Calu3 (cell line): ENCODE results near the gene PIR. TPM values are rescaled to one million over a fixed set of nuclear protein-coding genes. Genes with fewer than 3 reads are reported as not detected.

ENCODE experiments used
- BruUV-seq: library from RNA; stranded (reverse); fragments of 400-500 nt; replicated peaks from 2 replicates; lab custom pipeline; 2021; lab: Mats Ljungman, UMichigan
- CTCF ChIA-PET: fragments of 300-600 bp; sonication (Branson Sonifier 250); formaldehyde crosslinking; loops from one replicate; lab custom pipeline; 2022; ENCODE audit warnings: antibody characterized with exemption; lab: Charles Lee
- DNase-seq: peaks from one replicate; pipeline ENCODE4 v3.0.0; 2022
- H3K27ac Mint-ChIP-seq: one replicate; pipeline ENCODE4 v1.8.0; 2022; ENCODE audit warnings: mixed read lengths; ENCODE audit not compliant: unreplicated experiment
- H3K27me3 Mint-ChIP-seq: one replicate; pipeline ENCODE4 v1.8.0; 2022; ENCODE audit warnings: mixed read lengths; ENCODE audit not compliant: unreplicated experiment
- H3K36me3 Mint-ChIP-seq: one replicate; pipeline ENCODE4 v1.8.0; 2022; ENCODE audit warnings: mild to moderate bottlenecking, moderate library complexity, mixed read lengths; ENCODE audit not compliant: insufficient read depth, unreplicated experiment
- H3K4me1 Mint-ChIP-seq: one replicate; pipeline ENCODE4 v1.8.0; 2022; ENCODE audit warnings: mild to moderate bottlenecking, low read depth, mixed read lengths; ENCODE audit not compliant: unreplicated experiment
- H3K4me3 Mint-ChIP-seq: one replicate; pipeline ENCODE4 v1.8.0; 2022; ENCODE audit warnings: mild to moderate bottlenecking, low read depth, moderate library complexity, mixed read lengths; ENCODE audit not compliant: unreplicated experiment
- H3K9me3 Mint-ChIP-seq: one replicate; pipeline ENCODE4 v1.8.0; 2022; ENCODE audit warnings: low read depth, mixed read lengths; ENCODE audit not compliant: unreplicated experiment
- CTCF ChIP-seq: fragments of 200-600 bp; IDR thresholded peaks from one replicate; pipeline ENCODE4 v1.8.0; 2022; ENCODE audit warnings: antibody characterized with exemption; ENCODE audit not compliant: unreplicated experiment
- intact Hi-C: fragments of 100-400 bp; cut with micrococcal nuclease; formaldehyde crosslinking; loops from one replicate; pipeline ENCODE4 v1.10.0; 2022; ENCODE audit not compliant: unreplicated experiment
- total RNA-seq: library from RNA; stranded (reverse); gene quantifications from 2 replicates; pipeline ENCODE4 v1.2.3, GENCODE V29; 2022

PIR gene
- total RNA-seq, 1 experiment from 2014 or later = 40.9 TPM

GRCh38 chrX:15410947-15411346 lies 82.2 kb downstream of the PIR start:
- CTCF ChIA-PET = no interaction called here

GRCh38 chrX:15410430-15410829 lies 82.7 kb downstream of the PIR start:
- no peak overlapping the region for H3K4me3 Mint-ChIP-seq
- H3K36me3 Mint-ChIP-seq = peaks cover 2% of the 10 kb centered on the region
- no peaks in the 10 kb centered on the region for H3K27me3 Mint-ChIP-seq

More at GRCh38 chrX:15410947-15411346, 82.2 kb downstream of the PIR start:
- Mint-ChIP-seq H3K9me3 (no peaks in the 10 kb centered on the region), H3K27ac (no peak overlapping the region), H3K4me1 (no peaks in the 10 kb centered on the region), H3K27me3 (no peaks in the 10 kb centered on the region), H3K4me3 (no peak overlapping the region), H3K36me3 (no peaks in the 10 kb centered on the region)
- TF ChIP-seq CTCF = no peak
- no peak for DNase-seq
- intact Hi-C loops = no loop called here
- BruUV-seq = no TSS peak

GRCh38 chrX:15405846-15406245 lies 87.3 kb downstream of the PIR start:
- DNase-seq = no peak
- H3K27ac Mint-ChIP-seq = no peak overlapping the region
- no peaks in the 10 kb centered on the region for H3K9me3 Mint-ChIP-seq
- intact Hi-C loops = no loop called here
- H3K4me3 Mint-ChIP-seq = no peak overlapping the region
- CTCF ChIA-PET = no interaction called here
- H3K4me1 Mint-ChIP-seq = no peaks in the 10 kb centered on the region
- BruUV-seq = no TSS peak
- H3K36me3 Mint-ChIP-seq = peaks cover 3% of the 10 kb centered on the region
- H3K27me3 Mint-ChIP-seq = no peaks in the 10 kb centered on the region
- TF ChIP-seq CTCF = no peak

More at GRCh38 chrX:15410430-15410829, 82.7 kb downstream of the PIR start:
- CTCF ChIA-PET = no interaction called here
- BruUV-seq = no TSS peak
- Mint-ChIP-seq H3K27ac (no peak overlapping the region), H3K9me3 (no peaks in the 10 kb centered on the region), H3K4me1 (no peaks in the 10 kb centered on the region)
- intact Hi-C loops = no loop called here
- no peak for DNase-seq
- no peak for TF ChIP-seq CTCF

GRCh38 chrX:15404401-15405096 lies 88.6 kb downstream of the PIR start:
- CTCF ChIA-PET = no interaction called here
- no TSS peak for BruUV-seq
- TF ChIP-seq CTCF = no peak
- Mint-ChIP-seq H3K4me1 (no peaks in the 10 kb centered on the region), H3K27me3 (no peaks in the 10 kb centered on the region), H3K27ac (no peak overlapping the region), H3K4me3 (no peak overlapping the region), H3K9me3 (no peaks in the 10 kb centered on the region), H3K36me3 (peaks cover 3% of the 10 kb centered on the region)
- intact Hi-C loops = no loop called here
- DNase-seq = no peak
